ENCODE data around the gene TEX19.
"Not testable (repeated sequence)": the region's sequence is repeated elsewhere in the genome, so short reads cannot be mapped to it uniquely, and the experiment has no call there.

TEX19 gene

DNA sequence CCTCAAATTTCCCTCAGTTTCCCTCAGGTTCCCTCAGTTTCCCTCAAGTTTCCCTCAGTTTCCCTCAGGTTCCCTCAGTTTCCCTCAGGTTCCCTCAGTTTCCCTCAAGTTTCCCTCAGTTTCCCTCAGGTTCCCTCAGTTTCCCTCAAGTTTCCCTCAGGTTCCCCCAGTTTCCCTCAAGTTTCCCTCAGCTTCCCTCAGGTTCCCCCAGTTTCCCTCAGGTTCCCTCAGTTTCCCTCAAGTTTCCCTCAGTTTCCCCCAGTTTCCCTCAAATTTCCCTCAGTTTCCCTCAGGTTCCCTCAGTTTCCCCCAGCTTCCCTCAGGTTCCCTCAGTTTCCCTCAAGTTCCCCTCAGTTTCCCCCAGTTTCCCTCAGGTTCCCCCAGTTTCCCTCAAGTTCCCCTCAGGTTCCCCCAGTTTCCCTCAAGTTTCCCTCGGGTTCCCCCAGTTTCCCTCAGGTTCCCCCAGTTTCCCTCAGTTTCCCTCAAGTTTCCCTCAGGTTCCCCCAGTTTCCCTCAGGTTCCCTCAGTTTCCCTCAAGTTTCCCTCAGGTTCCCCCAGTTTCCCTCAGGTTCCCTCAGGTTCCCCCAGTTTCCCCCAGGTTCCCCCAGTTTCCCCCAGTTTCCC lies 516 bp downstream of the TEX19 start:
- not testable (repeated sequence) for DNase-seq

DNA sequence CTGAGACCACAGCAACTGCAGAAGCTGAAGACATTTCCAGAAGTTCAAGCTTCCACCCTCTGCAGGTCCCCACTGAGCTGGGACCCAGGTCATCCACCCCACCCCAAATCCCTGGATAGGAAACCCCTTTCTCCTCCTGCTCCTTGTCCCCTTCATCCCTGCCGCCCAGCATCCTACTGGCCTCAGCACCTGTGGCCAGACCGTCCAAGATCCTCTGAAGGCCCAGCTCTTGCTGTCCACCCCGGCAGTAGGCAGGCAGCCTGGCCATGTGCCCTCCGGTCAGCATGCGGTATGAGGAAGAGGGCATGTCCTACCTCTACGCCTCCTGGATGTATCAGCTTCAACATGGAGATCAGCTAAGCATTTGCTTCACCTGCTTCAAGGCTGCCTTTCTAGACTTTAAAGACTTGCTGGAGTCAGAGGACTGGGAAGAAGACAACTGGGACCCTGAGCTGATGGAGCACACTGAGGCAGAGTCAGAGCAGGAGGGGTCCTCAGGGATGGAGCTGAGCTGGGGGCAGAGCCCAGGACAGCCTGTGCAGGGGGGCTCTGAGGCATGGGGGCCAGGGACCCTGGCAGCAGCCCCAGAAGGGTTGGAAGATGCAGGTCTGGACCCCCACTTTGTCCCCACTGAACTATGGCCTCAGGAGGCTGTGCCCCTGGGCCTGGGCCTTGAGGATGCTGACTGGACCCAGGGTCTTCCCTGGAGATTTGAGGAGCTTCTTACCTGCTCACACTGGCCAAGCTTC lies 3.0 kb downstream of the TEX19 start:
- no peak for DNase-seq

DNA sequence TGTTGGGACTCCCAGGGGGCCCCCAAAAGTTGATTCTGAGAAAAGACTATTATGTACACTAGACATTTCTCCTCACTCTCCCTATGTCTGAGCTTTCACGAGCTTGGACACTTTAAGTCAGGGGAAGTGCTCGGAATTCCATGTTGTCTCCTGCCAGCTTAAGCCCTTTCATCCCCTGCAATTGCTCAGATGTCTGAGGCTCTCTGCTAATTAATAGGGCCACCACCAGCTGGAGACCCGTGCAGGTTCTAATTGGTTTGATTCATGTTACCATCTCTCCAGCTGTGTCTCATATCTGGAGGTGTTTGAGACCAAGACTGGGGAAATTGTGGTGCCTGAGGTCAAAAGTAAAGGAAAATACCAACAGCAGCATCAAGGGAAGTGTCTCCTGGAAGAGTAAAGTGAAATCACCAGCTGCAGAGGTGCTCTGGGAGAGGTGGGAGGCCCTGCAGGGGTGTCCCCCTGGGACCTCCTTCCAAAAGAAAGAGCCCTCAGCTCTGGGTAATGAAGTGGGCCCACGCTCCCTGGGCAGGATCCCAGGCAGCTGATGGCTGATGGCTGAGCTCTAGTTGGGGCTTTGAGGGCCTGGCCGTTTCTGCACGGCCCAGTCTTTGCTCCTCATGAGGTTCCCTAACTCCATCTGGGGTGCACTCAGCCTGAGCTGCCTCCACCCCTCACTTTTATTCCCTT lies 6.7 kb downstream of the TEX19 start:
- no peak for DNase-seq

- DNase-seq = no peak
Measured at GRCh38 chr17:82366749-82367148, 7.7 kb downstream of the TEX19 start.

- no peak for DNase-seq
Measured at GRCh38 chr17:82367724-82368524, 8.9 kb downstream of the TEX19 start.

- DNase-seq = no peak
Measured at GRCh38 chr17:82369211-82369610, 10.2 kb downstream of the TEX19 start.

- no peak for DNase-seq
Measured at GRCh38 chr17:82370471-82371332, 11.7 kb downstream of the TEX19 start.

DNA sequence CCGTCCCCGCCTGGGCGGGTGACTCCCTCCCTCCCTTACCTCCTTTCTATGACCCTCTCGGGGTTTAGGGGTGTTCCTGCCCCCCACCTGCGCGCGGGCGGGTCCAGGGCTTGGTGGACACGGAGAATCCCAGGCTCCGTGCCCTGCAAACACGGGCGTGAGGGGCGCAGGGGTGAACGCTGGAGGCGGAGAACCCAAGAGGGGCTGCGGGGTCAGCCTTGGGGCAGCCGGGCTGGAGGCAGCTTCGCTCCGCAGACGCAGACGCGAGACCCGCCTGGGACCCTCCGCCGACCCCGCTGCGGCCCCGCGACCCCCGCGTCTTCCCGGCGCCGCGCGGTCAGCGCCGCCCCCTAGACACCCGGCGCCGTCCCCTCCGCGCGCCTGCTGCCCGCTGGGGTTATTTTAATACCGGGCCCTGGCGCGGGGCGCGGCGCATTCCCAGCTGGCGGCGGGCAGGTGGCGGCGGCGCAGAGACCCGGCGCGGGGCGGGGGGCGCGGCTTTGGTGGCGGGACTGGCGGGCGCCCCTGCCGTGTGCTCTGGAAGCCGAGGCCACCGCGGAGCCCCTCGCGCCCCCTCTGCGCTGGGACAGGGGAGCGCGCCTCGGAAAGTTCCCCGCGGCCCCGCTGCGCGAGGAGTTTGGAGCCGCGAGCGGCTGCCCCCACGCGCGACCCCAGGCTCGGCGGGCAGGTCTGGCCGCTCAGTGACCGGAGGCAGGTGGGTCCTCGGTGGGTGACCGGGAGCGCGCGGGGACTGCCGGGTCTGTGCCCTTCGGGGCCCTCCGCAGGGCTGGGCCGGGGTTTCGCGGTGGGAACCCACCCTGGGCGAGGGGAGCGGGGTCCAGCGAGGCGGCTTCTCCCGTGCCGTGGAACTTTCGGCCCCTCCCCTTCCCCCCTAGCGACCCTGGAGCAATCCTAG lies 12.5 kb downstream of the TEX19 start, which contains the start of gene UTS2R:
TSS of gene UTS2R (plus strand) at position 433 of the 916 bp plus-strand sequence. CDS start 2,560 bp downstream, outside the sequence.
- no peak for DNase-seq

- DNase-seq = no peak
Measured at GRCh38 chr17:82372249-82373071, 13.4 kb downstream of the TEX19 start.

- DNase-seq = not testable (repeated sequence)
Measured at GRCh38 chr17:82373072-82373452, 14.0 kb downstream of the TEX19 start.

DNA sequence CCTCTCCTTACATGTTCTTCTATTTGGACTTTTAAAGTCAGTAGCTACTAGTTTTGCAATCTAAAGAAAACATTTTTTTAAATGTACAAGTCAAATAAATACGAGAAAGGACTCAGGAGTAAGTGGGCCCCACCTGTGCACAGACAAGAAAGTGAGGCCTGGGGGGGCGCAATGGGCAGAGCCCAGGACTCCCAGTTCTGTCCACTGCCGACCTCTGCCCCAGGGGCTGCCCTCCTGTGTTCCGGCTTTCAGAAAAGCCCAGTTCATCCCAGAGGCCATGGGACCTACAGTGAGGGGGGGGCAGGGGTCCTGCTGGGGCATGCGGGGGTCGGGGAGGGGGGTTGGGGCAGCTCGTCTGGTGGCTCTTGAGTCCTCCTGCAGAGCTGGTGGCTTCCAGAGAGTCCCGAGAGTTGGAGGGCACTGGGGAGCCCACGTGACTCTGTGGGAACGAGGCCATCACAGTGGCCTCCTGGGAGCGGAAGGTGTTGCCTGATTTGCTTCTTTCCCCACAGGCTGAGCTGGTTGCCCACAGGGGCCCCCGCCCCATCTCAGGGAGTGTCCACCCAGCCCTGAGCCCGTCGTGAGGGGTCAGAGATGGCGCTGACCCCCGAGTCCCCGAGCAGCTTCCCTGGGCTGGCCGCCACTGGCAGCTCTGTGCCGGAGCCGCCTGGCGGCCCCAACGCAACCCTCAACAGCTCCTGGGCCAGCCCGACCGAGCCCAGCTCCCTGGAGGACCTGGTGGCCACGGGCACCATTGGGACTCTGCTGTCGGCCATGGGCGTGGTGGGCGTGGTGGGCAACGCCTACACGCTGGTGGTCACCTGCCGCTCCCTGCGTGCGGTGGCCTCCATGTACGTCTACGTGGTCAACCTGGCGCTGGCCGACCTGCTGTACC lies 14.9 kb downstream of the TEX19 start:
- DNase-seq = no peak

- no peak for DNase-seq
Measured at GRCh38 chr17:82374626-82375331, 15.7 kb downstream of the TEX19 start.

DNA sequence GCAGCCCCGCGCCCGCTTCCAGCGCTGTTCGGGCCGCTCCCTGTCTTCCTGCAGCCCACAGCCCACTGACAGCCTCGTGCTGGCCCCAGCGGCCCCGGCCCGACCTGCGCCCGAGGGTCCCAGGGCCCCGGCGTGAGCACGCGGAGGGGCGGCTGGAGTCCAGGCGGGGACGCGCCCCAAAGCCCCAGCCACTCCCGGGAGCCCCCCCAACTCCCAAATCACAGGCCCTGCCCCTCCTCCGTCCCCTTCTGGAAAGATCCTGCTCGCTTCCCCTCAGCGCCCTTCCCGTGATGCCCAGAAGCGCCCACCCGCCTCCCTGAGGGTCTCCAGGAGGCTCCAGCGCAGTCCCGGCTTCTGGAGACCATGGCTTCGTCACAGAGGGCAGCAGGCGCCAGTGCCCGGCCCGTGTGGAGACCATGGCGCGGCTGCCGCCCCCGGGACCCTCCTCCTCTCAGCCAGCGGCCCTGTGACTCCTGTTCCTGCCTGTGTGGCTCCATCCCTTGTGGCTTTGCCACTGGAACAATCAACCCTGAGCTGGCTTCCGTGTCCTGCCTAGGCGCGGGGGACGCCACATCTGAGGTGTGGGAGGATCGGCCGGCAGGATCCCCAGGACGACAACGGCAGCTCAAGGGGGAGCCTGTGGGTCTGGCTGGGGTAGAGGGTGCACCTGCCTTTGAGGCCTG lies 16.5 kb downstream of the TEX19 start:
- no peak for DNase-seq

- no peak for DNase-seq
Measured at GRCh38 chr17:82376042-82376730, 17.1 kb downstream of the TEX19 start.

DNA sequence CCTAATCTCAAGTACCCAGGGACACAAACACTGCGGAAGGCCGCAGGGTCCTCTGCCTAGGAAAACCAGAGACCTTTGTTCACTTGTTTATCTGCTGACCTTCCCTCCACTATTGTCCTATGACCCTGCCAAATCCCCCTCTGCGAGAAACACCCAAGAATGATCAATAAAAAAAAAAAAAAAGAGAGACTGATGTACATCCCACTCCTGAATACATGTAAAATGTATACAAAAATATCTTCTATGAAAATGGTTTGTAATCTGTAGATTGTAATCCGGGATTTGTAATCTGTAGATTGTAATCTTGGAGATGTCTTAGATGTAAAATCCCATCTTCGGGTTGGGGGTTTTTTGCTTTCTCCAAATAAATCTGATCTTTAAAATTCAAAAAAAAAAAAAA lies 18.2 kb downstream of the TEX19 start:
- DNase-seq = not testable (repeated sequence)

DNA sequence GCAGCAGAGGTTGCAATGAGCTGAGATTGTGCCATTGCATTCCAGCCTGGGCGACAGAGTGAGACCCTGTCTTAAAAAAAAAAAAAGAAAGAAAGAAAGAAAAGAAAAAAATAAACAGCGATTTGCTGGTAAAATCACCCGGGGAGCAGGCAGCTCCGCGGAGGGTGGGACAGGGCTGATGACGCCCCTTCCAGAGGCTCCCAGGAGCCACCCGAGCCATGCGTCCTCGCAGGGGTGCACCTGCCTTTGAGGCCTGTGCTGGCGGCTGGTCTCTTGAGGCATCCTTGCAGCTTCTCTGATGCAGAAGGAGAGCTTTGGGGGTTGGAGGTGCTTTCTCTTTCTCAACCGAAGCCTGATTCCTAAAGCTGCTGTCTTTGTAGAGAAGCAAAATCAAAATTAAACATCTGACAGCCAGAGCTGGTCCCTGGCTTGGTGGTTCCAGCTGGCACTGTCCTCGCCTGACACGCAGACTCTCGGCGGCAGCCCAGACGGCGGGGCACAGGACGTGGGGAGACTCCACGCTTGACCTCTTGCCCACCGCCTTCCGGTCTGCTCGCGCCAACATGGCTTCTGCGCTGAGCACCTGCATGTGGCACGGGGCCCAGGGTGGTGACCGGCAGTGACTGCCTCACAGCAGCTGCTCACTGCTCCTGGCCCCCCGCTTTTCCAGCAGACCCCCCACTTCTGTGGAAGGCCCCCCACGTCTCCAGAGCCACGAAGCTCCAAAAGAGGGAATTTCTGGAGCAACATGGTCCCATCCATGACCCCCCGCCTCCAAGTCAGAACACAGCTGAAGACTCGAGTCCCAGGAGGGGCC lies 19.1 kb downstream of the TEX19 start:
- no peak for DNase-seq
